HG03571 (cell line): Measurements from ENCODE around the gene EEF1AKMT1.
"Not testable (repeated sequence)": the region's sequence is repeated elsewhere in the genome, so short reads cannot be mapped to it uniquely, and the experiment has no call there.

Experiments
- ATAC-seq: cut with Tn5 transposase; IDR thresholded peaks from one replicate; pipeline ENCODE4 v1.9.1; 2021; ENCODE audit not compliant: unreplicated experiment

The EEF1AKMT1 gene

GRCh38 chr13:20778311-20778710, 4.5 kb upstream of the EEF1AKMT1 start:
- no peak for ATAC-seq

GRCh38 chr13:20776751-20777150, 3.0 kb upstream of the EEF1AKMT1 start:
- no peak for ATAC-seq

- no peak for ATAC-seq
Observed at GRCh38 chr13:20775961-20776360, 2.2 kb upstream of the EEF1AKMT1 start.

GRCh38 chr13:20774746-20775145, 985 bp upstream of the EEF1AKMT1 start:
- ATAC-seq: no peak

- ATAC-seq: no peak
Observed at GRCh38 chr13:20772401-20773131, 1.2 kb downstream of the EEF1AKMT1 start.

- no peak for ATAC-seq
Observed at GRCh38 chr13:20769834-20770233, 3.9 kb downstream of the EEF1AKMT1 start.

- no peak for ATAC-seq
Observed at GRCh38 chr13:20769091-20769490, 4.7 kb downstream of the EEF1AKMT1 start.

GRCh38 chr13:20767309-20767943, 6.3 kb downstream of the EEF1AKMT1 start:
- no peak for ATAC-seq

GRCh38 chr13:20760872-20761271, 12.9 kb downstream of the EEF1AKMT1 start:
- no peak for ATAC-seq

GRCh38 chr13:20754009-20754408, 19.8 kb downstream of the EEF1AKMT1 start:
- ATAC-seq: no peak

GRCh38 chr13:20749377-20749776, 24.4 kb downstream of the EEF1AKMT1 start:
- ATAC-seq: no peak

GRCh38 chr13:20743830-20744404, 29.8 kb downstream of the EEF1AKMT1 start:
- not testable (repeated sequence) for ATAC-seq

GRCh38 chr13:20740021-20740420, 33.7 kb downstream of the EEF1AKMT1 start:
- no peak for ATAC-seq

GRCh38 chr13:20738616-20739015, 35.1 kb downstream of the EEF1AKMT1 start:
- no peak for ATAC-seq

GRCh38 chr13:20729633-20730585, 43.9 kb downstream of the EEF1AKMT1 start:
- no peak for ATAC-seq

GRCh38 chr13:20728579-20729311, 45.0 kb downstream of the EEF1AKMT1 start:
- ATAC-seq: no peak

- no peak for ATAC-seq
Observed at GRCh38 chr13:20727856-20728255, 45.9 kb downstream of the EEF1AKMT1 start.

GRCh38 chr13:20721454-20722357, 52.1 kb downstream of the EEF1AKMT1 start:
- no peak for ATAC-seq

GRCh38 chr13:20721058-20721453, 52.7 kb downstream of the EEF1AKMT1 start:
- no peak for ATAC-seq
